ENCODE data around the gene MGA. TPM values are rescaled to one million over a fixed set of nuclear protein-coding genes. Genes with fewer than 3 reads are reported as not detected.

The MGA gene
- polyA plus RNA-seq, 3 donors = 2.7 to 6.9 (median 4.2) TPM

DNA sequence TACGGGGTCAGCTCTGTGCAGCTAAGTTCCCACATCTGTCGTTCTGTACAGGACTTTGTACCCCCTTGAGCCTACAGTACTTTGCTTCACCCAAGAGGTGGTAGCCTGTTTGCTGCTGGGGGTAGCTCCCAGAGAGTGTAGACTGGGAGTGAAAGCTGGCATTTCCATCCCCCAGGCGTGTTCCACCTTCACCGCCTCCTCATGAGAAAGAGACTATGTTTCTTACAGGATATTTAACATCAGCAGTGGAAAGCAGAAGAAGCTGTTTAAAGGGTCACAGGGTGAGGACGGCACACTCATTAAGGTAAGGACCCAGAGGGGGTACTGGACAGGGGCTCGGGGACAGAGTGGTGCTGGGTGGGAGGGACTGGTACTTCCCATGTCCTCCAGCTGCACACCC, 157.6 kb downstream of the MGA start:
- Mint-ChIP-seq H3K4me1 (no peaks in the 10 kb centered on the region), H3K36me3 (peaks cover 84 to 95% of the 10 kb centered on the region in 2 donors), H3K27me3 (ENCODE audit: low read depth in 3 of 3) (peaks cover 0 to 1% (median 0%) of the 10 kb centered on the region in 3 donors), H3K9me3 (peaks cover 0 to 1% (median 0%) of the 10 kb centered on the region in 7 donors), H3K27ac (peak overlapping the region in 1 of 7 donors; percentile 21), H3K4me3 (no peak overlapping the region)
- Histone ChIP-seq H3K4me3 (replicated peaks in 1 of 3; ENCODE audit: low read depth in 2 of 3, low read length in 3 of 3) (no peak overlapping the region), H3K4me1 (ENCODE audit: control insufficient read depth in 1 of 2, insufficient read depth in 2 of 2, low read length in 2 of 2) (no peaks in the 10 kb centered on the region), H3K9me3 (replicated peaks in 1 of 2; ENCODE audit: control insufficient read depth in 1 of 2, insufficient read depth in 1 of 2, low read length in 2 of 2) (no peaks in the 10 kb centered on the region), H4K20me1 (ENCODE audit: insufficient read depth, low read length) (no peaks in the 10 kb centered on the region), H3K27me3 (ENCODE audit: control insufficient read depth in 2 of 2, insufficient read depth in 2 of 2, low read length in 2 of 2) (no peaks in the 10 kb centered on the region), H3K9ac (ENCODE audit: insufficient read depth, low read length, poor library complexity, severe bottlenecking) (no peak overlapping the region), H3K4me2 (replicated peaks; ENCODE audit: extremely low read depth, low read length, poor library complexity, severe bottlenecking) (no peak overlapping the region), H3K79me2 (ENCODE audit: insufficient read depth, low read length) (no peaks in the 10 kb centered on the region), H3K36me3 (replicated peaks in 1 of 2; ENCODE audit: control insufficient read depth in 1 of 2, insufficient read depth in 2 of 2, low read length in 2 of 2) (peaks cover 59 to 100% of the 10 kb centered on the region in 2 donors), H2AFZ (ENCODE audit: insufficient read depth, low read depth, low read length, poor library complexity, severe bottlenecking) (no peak overlapping the region), H3K27ac (ENCODE audit: low read depth in 1 of 2, low read length in 2 of 2) (no peak overlapping the region)
- TF ChIP-seq, protein P1, sequence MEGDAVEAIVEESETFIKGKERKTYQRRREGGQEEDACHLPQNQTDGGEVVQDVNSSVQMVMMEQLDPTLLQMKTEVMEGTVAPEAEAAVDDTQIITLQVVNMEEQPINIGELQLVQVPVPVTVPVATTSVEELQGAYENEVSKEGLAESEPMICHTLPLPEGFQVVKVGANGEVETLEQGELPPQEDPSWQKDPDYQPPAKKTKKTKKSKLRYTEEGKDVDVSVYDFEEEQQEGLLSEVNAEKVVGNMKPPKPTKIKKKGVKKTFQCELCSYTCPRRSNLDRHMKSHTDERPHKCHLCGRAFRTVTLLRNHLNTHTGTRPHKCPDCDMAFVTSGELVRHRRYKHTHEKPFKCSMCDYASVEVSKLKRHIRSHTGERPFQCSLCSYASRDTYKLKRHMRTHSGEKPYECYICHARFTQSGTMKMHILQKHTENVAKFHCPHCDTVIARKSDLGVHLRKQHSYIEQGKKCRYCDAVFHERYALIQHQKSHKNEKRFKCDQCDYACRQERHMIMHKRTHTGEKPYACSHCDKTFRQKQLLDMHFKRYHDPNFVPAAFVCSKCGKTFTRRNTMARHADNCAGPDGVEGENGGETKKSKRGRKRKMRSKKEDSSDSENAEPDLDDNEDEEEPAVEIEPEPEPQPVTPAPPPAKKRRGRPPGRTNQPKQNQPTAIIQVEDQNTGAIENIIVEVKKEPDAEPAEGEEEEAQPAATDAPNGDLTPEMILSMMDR (IDR thresholded peaks at IDR 0.05) = no peak
- WGBS (ENCODE audit: insufficient coverage) = 92% methylated on average over 2 of the region's 6 CpGs
- DNase-seq = no peak
- intact Hi-C loops (cut with micrococcal nuclease) = loop anchor here in 1 of 2 donors (10.0 kb wide), 1 partner anchor 123 kb away; no protein-coding TSS in a partner anchor

DNA sequence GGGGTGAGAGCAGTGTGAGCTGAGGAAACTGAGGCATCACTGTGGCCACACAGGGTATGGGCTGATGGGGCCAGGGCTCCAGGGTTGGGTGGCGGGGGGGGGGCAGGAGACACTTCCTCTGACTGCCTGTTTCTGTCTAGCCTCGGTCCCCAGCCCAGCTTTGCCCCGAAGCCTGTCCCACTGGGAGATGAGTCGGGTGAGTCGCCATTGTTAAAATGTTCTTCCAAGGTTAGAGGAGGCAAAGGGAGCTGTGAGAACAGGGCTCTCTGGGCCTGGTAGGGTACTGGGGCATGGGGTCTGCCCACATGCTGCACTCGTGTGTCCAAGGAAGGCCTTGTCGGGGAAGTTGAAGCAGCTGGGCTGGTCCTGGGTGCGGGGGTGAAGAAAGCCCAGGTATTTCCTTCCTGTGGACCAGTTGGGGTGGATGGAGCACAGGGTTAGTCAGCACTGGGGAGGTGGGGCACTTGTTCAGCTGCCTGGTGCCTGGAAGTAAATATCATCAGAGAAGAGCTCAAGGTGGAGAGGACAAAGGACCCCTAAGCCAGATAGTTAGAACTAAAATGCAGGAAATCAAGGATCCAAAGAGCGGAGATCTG, 159.3 kb downstream of the MGA start:
- H3K4me3 Mint-ChIP-seq = no peak overlapping the region
- Histone ChIP-seq H3K4me3 (replicated peaks in 1 of 3; ENCODE audit: low read depth in 2 of 3, low read length in 3 of 3) (no peak overlapping the region), H3K4me2 (replicated peaks; ENCODE audit: extremely low read depth, low read length, poor library complexity, severe bottlenecking) (no peak overlapping the region), H2AFZ (ENCODE audit: insufficient read depth, low read depth, low read length, poor library complexity, severe bottlenecking) (no peak overlapping the region), H4K20me1 (ENCODE audit: insufficient read depth, low read length) (no peaks in the 10 kb centered on the region), H3K79me2 (ENCODE audit: insufficient read depth, low read length) (no peaks in the 10 kb centered on the region), H3K27me3 (ENCODE audit: control insufficient read depth in 2 of 2, insufficient read depth in 2 of 2, low read length in 2 of 2) (no peaks in the 10 kb centered on the region), H3K27ac (ENCODE audit: low read depth in 1 of 2, low read length in 2 of 2) (no peak overlapping the region), H3K9me3 (replicated peaks in 1 of 2; ENCODE audit: control insufficient read depth in 1 of 2, insufficient read depth in 1 of 2, low read length in 2 of 2) (no peaks in the 10 kb centered on the region), H3K36me3 (replicated peaks in 1 of 2; ENCODE audit: control insufficient read depth in 1 of 2, insufficient read depth in 2 of 2, low read length in 2 of 2) (peaks cover 67 to 100% of the 10 kb centered on the region in 2 donors), H3K4me1 (ENCODE audit: control insufficient read depth in 1 of 2, insufficient read depth in 2 of 2, low read length in 2 of 2) (no peaks in the 10 kb centered on the region), H3K9ac (ENCODE audit: insufficient read depth, low read length, poor library complexity, severe bottlenecking) (no peak overlapping the region)
- peaks cover 0 to 2% (median 1%) of the 10 kb centered on the region in 3 donors for H3K27me3 Mint-ChIP-seq (ENCODE audit: low read depth in 3 of 3)
- intact Hi-C loops (cut with micrococcal nuclease) = loop anchor here (10.0 kb wide), 2 partner anchors 85 to 125 kb away; no protein-coding TSS in a partner anchor
- H3K36me3 Mint-ChIP-seq = peaks cover 84 to 95% of the 10 kb centered on the region in 2 donors
- DNase-seq = no peak
- no peaks in the 10 kb centered on the region for H3K4me1 Mint-ChIP-seq
- 82% methylated on average over 6 of the region's 9 CpGs for WGBS (ENCODE audit: insufficient coverage)
- TF ChIP-seq, protein P1 (IDR thresholded peaks at IDR 0.05) = no peak
- no peaks in the 10 kb centered on the region for H3K9me3 Mint-ChIP-seq
- H3K27ac Mint-ChIP-seq = peak overlapping the region in 2 of 7 donors; percentile 44 to 67
